HepG2 (cell line): ENCODE data around the gene KLF15. TPM values are rescaled to one million over a fixed set of nuclear protein-coding genes. Genes with fewer than 3 reads are reported as not detected.
A peak's percentile ranks its signal among the peaks of the same experiment; 100 is the strongest.

Source experiments
- ATRX ChIP-seq: sonication (generic); formaldehyde crosslinking; IDR thresholded peaks from 2 replicates; pipeline ENCODE4 v1.4.0; 2020; ENCODE audit warnings: missing genetic modification reagents, borderline replicate concordance
- MEIS1 ChIP-seq: sonication (generic); formaldehyde crosslinking; IDR thresholded peaks from 2 replicates; pipeline ENCODE4 v1.9.0; 2021; ENCODE audit warnings: mild to moderate bottlenecking, missing genetic modification reagents, moderate library complexity, borderline replicate concordance
- MIXL1 ChIP-seq: IDR thresholded peaks from 2 replicates; pipeline ENCODE4 v1.6.1; 2016
- NCOR1 ChIP-seq: fragments of 200-600 bp; sonication (generic); IDR thresholded peaks from 2 replicates; pipeline ENCODE4 v1.7.0; 2017; ENCODE audit warnings: antibody characterized with exemption, low read length, borderline replicate concordance
- SNRNP70 ChIP-seq: fragments of 200-400 bp; formaldehyde crosslinking; IDR thresholded peaks from 2 replicates; pipeline ENCODE4 v1.6.1; 2017; ENCODE audit warnings: mild to moderate bottlenecking, low read depth, low read length, moderate library complexity
- YY1 ChIP-seq: IDR thresholded peaks from 2 replicates; pipeline ENCODE4 v1.6.1; 2011; ENCODE audit warnings: low read length, low read depth, moderate library complexity, mild to moderate bottlenecking; ENCODE audit not compliant: insufficient read depth, insufficient replicate concordance
- ZFP41 ChIP-seq: sonication (generic); formaldehyde crosslinking; IDR thresholded peaks from 2 replicates; pipeline ENCODE4 v1.4.0; 2020; ENCODE audit warnings: mild to moderate bottlenecking, missing genetic modification reagents, borderline replicate concordance
- ZIK1 ChIP-seq: sonication (generic); formaldehyde crosslinking; IDR thresholded peaks from 2 replicates; pipeline ENCODE4 v1.5.0; 2020; ENCODE audit warnings: mild to moderate bottlenecking, low read depth, missing genetic modification reagents, borderline replicate concordance
- ZNF207 ChIP-seq: fragments of 450-650 bp; IDR thresholded peaks from 2 replicates; pipeline ENCODE4 v1.6.1; 2016; ENCODE audit warnings: antibody characterized with exemption, borderline replicate concordance
- polyA plus RNA-seq, 8 experiments: library from polyadenylated mRNA; depleted of rRNA in 3 of 8; stranded (reverse) in 7 of 8; unstranded in 1 of 8; fragments of >200 nt; fragmentation: Illumina TruSeq in 4 of 8; extraction: Trizol in 4 of 8; gene quantifications; 2 replicates each; pipeline versions ENCODE4 v1.2.1 to v1.2.3, GENCODE V29; 2011 to 2016; ENCODE audit warnings: low read depth in 4 of 8, missing spikeins in 1 of 8, mixed read lengths in 1 of 8; ENCODE audit not compliant: insufficient read depth in 1 of 8
- total RNA-seq, 5 experiments: library from RNA; depleted of rRNA; stranded (reverse); fragments of >200 nt; fragmentation: Illumina TruSeq; extraction: Trizol; gene quantifications; 2 replicates each; pipeline ENCODE4 v1.2.3, GENCODE V29; 2016; ENCODE audit warnings: low read depth in 1 of 5
- TF ChIP-seq, protein P1 (sequence below): IDR thresholded peaks from 2 replicates; pipeline ENCODE4 v1.6.1; 2016; ENCODE audit warnings: low read depth, missing genetic modification reagents, missing compliant biosample characterization
- TF ChIP-seq, protein P2 (sequence below), 2 experiments: sonication (generic) in 1 of 2; formaldehyde crosslinking in 1 of 2; IDR thresholded peaks; 2 replicates each; pipeline versions ENCODE4 v1.6.1 to v1.9.0; 2014 to 2022; ENCODE audit warnings: antibody characterized with exemption in 1 of 2, borderline replicate concordance in 1 of 2, inconsistent platforms in 1 of 2, low read depth in 1 of 2, missing genetic modification reagents in 1 of 2
- TF ChIP-seq, protein P3 (sequence below): IDR thresholded peaks from 2 replicates; pipeline ENCODE4 v1.6.1; 2016; ENCODE audit warnings: low read depth
- TF ChIP-seq, protein P4 (sequence below): sonication (generic); formaldehyde crosslinking; IDR thresholded peaks from 2 replicates; pipeline ENCODE4 v1.4.0; 2020; ENCODE audit warnings: mild to moderate bottlenecking, missing genetic modification reagents

KLF15 gene
- total and polyA plus RNA-seq, 2 of the 13 experiments (the other 11 are each of a cell fraction or from before 2014, with no cell fraction given), result 7.1 to 7.8 TPM

DNA sequence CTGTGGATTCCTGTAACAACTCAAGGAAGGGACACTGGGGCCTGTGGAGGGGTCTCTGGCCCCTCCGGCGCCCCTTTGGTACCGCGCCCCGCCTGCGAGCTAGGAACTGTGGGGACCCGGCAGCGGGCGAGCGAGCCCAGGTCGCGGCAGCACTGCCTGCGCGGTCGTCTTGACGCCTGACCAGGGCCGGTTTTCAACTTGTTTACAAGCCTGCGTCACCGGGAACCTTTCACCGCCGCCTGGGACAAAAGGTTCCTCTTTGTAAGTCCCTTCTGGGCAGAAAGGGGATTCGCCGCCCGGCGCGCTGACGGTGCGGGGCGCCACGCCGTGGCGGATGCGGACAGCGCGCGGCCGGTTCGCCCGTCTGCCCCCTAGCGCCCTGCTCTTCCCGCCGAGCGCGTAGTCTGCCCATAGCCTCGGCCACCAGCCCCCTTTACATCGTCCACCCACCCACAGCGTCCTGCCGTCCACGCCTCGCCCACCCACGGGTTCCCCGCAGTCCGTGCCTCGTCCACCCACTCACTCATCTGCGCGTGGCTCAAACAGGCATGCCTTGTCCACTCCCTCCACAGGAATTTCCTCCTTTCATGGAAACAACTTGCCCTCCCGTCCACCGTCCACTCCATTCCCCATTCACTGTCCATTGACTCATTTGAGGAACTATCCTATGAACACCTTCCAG, 32.0 kb upstream of the KLF15 start (continued):
- TF ChIP-seq, protein P1, sequence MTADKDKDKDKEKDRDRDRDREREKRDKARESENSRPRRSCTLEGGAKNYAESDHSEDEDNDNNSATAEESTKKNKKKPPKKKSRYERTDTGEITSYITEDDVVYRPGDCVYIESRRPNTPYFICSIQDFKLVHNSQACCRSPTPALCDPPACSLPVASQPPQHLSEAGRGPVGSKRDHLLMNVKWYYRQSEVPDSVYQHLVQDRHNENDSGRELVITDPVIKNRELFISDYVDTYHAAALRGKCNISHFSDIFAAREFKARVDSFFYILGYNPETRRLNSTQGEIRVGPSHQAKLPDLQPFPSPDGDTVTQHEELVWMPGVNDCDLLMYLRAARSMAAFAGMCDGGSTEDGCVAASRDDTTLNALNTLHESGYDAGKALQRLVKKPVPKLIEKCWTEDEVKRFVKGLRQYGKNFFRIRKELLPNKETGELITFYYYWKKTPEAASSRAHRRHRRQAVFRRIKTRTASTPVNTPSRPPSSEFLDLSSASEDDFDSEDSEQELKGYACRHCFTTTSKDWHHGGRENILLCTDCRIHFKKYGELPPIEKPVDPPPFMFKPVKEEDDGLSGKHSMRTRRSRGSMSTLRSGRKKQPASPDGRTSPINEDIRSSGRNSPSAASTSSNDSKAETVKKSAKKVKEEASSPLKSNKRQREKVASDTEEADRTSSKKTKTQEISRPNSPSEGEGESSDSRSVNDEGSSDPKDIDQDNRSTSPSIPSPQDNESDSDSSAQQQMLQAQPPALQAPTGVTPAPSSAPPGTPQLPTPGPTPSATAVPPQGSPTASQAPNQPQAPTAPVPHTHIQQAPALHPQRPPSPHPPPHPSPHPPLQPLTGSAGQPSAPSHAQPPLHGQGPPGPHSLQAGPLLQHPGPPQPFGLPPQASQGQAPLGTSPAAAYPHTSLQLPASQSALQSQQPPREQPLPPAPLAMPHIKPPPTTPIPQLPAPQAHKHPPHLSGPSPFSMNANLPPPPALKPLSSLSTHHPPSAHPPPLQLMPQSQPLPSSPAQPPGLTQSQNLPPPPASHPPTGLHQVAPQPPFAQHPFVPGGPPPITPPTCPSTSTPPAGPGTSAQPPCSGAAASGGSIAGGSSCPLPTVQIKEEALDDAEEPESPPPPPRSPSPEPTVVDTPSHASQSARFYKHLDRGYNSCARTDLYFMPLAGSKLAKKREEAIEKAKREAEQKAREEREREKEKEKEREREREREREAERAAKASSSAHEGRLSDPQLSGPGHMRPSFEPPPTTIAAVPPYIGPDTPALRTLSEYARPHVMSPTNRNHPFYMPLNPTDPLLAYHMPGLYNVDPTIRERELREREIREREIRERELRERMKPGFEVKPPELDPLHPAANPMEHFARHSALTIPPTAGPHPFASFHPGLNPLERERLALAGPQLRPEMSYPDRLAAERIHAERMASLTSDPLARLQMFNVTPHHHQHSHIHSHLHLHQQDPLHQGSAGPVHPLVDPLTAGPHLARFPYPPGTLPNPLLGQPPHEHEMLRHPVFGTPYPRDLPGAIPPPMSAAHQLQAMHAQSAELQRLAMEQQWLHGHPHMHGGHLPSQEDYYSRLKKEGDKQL (CRISPR knock-in tag), result no peak
- 0 out of 2 replicates have a peak, but pooled peaks have one; percentile 37 for TF ChIP-seq MEIS1 (CRISPR knock-in tag)
- TF ChIP-seq SNRNP70, result no peak
- TF ChIP-seq, protein P2, sequence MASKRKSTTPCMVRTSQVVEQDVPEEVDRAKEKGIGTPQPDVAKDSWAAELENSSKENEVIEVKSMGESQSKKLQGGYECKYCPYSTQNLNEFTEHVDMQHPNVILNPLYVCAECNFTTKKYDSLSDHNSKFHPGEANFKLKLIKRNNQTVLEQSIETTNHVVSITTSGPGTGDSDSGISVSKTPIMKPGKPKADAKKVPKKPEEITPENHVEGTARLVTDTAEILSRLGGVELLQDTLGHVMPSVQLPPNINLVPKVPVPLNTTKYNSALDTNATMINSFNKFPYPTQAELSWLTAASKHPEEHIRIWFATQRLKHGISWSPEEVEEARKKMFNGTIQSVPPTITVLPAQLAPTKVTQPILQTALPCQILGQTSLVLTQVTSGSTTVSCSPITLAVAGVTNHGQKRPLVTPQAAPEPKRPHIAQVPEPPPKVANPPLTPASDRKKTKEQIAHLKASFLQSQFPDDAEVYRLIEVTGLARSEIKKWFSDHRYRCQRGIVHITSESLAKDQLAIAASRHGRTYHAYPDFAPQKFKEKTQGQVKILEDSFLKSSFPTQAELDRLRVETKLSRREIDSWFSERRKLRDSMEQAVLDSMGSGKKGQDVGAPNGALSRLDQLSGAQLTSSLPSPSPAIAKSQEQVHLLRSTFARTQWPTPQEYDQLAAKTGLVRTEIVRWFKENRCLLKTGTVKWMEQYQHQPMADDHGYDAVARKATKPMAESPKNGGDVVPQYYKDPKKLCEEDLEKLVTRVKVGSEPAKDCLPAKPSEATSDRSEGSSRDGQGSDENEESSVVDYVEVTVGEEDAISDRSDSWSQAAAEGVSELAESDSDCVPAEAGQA (IDR thresholded peaks at IDR 0.05; ENCODE audit: low read depth), result peak; percentile 31; the same call in 1 of the 2 replicates
- TF ChIP-seq, protein P2 (CRISPR knock-in tag; IDR thresholded peaks at IDR 0.05; ENCODE audit: borderline replicate concordance), result no peak
- TF ChIP-seq ZNF207, result no peak
- TF ChIP-seq ZFP41 (CRISPR knock-in tag), result no peak
- TF ChIP-seq YY1, result peak; percentile 80
- TF ChIP-seq, protein P3, sequence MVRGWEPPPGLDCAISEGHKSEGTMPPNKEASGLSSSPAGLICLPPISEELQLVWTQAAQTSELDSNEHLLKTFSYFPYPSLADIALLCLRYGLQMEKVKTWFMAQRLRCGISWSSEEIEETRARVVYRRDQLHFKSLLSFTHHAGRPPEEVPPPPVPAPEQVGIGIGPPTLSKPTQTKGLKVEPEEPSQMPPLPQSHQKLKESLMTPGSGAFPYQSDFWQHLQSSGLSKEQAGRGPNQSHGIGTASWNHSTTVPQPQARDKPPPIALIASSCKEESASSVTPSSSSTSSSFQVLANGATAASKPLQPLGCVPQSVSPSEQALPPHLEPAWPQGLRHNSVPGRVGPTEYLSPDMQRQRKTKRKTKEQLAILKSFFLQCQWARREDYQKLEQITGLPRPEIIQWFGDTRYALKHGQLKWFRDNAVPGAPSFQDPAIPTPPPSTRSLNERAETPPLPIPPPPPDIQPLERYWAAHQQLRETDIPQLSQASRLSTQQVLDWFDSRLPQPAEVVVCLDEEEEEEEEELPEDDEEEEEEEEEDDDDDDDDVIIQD, result no peak
- TF ChIP-seq NCOR1, result no peak
- TF ChIP-seq, protein P4, sequence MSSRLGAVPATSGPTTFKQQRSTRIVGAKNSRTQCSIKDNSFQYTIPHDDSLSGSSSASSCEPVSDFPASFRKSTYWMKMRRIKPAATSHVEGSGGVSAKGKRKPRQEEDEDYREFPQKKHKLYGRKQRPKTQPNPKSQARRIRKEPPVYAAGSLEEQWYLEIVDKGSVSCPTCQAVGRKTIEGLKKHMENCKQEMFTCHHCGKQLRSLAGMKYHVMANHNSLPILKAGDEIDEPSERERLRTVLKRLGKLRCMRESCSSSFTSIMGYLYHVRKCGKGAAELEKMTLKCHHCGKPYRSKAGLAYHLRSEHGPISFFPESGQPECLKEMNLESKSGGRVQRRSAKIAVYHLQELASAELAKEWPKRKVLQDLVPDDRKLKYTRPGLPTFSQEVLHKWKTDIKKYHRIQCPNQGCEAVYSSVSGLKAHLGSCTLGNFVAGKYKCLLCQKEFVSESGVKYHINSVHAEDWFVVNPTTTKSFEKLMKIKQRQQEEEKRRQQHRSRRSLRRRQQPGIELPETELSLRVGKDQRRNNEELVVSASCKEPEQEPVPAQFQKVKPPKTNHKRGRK (CRISPR knock-in tag), result peak; percentile 77; the same call in 1 of the 2 replicates
- TF ChIP-seq ZIK1, result no peak
- TF ChIP-seq MIXL1 (CRISPR knock-in tag), result no peak
- TF ChIP-seq ATRX, result no peak
